Adrenal gland (tissue), 5 donors: ENCODE measurements around the gene CABP1.

Experiments used
- POLR2A ChIP-seq, 2 donors: fragments of 450-650 bp; IDR thresholded peaks; one replicate each; pipeline ENCODE4 v1.6.1; 2017; ENCODE audit warnings: antibody characterized with exemption in 2 of 2, mild to moderate bottlenecking in 2 of 2, moderate library complexity in 1 of 2
- TF ChIP-seq, protein P1 (sequence below), 6 experiments: fragments of 450-650 bp in 4 of 6; fragments of 200-600 bp in 2 of 6; sonication (generic) in 1 of 6; IDR thresholded peaks; 1 replicate in 5 of 6; 2 replicates in 1 of 6; pipeline versions ENCODE4 v1.5.1 to v1.8.0; 2016 to 2021; ENCODE audit warnings: antibody characterized with exemption in 6 of 6, mild to moderate bottlenecking in 2 of 6, moderate library complexity in 1 of 6
- donor health status: DM: no; HTN: no; CAD: no.

DNA sequence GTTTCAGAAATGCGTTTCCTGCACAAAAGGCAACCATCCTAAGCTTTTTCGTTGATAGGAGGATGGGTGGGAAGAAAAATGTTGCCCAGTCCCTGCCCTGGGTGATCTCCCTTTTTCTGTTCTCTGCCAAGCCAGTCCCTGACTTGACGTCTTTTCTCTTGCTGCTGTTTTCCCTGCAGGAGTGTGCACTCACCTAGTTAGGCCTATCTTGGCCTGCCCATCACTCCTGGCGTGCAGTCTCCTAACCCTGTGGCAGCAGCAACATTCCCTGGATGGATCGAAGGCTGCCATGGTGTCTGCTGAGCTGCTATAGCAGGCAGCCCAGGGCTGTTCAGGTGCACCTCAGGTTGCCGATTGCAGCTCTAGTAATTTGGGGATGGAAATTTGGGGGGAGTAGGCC lies 71.0 kb downstream of the CABP1 start:
- TF ChIP-seq, protein P1, sequence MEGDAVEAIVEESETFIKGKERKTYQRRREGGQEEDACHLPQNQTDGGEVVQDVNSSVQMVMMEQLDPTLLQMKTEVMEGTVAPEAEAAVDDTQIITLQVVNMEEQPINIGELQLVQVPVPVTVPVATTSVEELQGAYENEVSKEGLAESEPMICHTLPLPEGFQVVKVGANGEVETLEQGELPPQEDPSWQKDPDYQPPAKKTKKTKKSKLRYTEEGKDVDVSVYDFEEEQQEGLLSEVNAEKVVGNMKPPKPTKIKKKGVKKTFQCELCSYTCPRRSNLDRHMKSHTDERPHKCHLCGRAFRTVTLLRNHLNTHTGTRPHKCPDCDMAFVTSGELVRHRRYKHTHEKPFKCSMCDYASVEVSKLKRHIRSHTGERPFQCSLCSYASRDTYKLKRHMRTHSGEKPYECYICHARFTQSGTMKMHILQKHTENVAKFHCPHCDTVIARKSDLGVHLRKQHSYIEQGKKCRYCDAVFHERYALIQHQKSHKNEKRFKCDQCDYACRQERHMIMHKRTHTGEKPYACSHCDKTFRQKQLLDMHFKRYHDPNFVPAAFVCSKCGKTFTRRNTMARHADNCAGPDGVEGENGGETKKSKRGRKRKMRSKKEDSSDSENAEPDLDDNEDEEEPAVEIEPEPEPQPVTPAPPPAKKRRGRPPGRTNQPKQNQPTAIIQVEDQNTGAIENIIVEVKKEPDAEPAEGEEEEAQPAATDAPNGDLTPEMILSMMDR (IDR thresholded peaks at IDR 0.05): no peak
- TF ChIP-seq POLR2A (IDR thresholded peaks at IDR 0.05): no peak
